ENCODE measurements around the gene PTPN4.
"Not testable (repeated sequence)": the region's sequence is repeated elsewhere in the genome, so short reads cannot be mapped to it uniquely, and the experiment has no call there.

PTPN4 gene

GRCh38 chr2:119800376-119800902, 40.7 kb downstream of the PTPN4 start:
- intact Hi-C loops (cut with DNase I; ENCODE audit: low total_unique reads) = no loop called here
- no peaks in the 10 kb centered on the region for H3K9me3 ChIP-seq

DNA sequence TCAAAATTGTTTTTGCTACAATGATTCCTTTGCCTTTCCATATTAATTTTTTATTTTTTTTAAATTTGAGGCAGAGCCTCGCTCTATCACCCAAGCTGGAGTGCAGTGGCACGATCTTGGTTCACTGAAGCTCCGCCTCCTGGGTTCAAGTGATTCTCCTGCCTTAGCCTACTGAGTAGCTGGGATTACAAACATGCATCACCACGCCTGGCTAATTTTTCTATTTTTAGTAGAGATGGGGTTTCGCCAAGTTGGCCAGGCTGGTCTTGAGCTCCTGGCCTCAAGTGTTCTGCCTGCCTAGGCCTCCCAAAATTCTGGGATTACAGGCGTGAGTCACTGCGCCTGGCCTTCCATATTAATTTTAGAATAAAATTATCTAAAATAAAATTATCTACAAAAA, 41.3 kb downstream of the PTPN4 start:
- intact Hi-C loops (cut with DNase I; ENCODE audit: low total_unique reads) = no loop called here
- no peak for TF ChIP-seq CTCF (IDR thresholded peaks at IDR 0.05)
- DNase-seq = no peak
- Histone ChIP-seq H3K4me1 (no peaks in the 10 kb centered on the region), H3K27me3 (no peaks in the 10 kb centered on the region), H3K36me3 (no peaks in the 10 kb centered on the region), H3K4me3 (no peak overlapping the region), H3K9me3 (no peaks in the 10 kb centered on the region), H3K27ac (no peak overlapping the region)

More at GRCh38 chr2:119800376-119800902, 40.7 kb downstream of the PTPN4 start:
- Histone ChIP-seq H3K27me3 (no peaks in the 10 kb centered on the region), H3K36me3 (no peaks in the 10 kb centered on the region), H3K27ac (no peak overlapping the region), H3K4me3 (no peak overlapping the region), H3K4me1 (no peaks in the 10 kb centered on the region)
- TF ChIP-seq CTCF (IDR thresholded peaks at IDR 0.05) = no peak
- DNase-seq = no peak

DNA sequence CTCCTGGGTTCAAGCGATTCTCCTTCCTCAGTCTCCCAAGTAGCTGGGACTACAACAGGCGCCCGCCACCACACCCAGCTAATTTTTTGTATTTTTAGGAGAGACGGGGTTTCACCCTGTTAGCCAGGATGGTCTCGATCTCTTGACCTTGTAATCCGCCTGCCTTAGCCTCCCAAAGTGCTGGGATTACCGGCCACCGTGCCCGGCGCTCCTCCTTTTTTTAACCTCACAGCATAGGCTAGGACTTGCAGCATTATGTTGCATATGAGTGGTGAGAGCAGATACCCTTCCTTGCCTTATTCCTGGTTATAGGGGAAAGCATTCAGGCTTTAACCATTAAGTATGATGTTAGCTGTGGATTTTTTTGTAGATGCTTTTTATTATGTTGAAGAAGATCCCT, 42.3 kb downstream of the PTPN4 start:
- H3K27me3 ChIP-seq; H3K27ac ChIP-seq; intact Hi-C loops (cut with DNase I; ENCODE audit: low total_unique reads); H3K36me3 ChIP-seq; H3K4me1 ChIP-seq; H3K4me3 ChIP-seq; DNase-seq; H3K9me3 ChIP-seq: not testable (repeated sequence)

- no peaks in the 10 kb centered on the region for H3K27me3 ChIP-seq
Measured at GRCh38 chr2:119803101-119803500, 43.4 kb downstream of the PTPN4 start.

GRCh38 chr2:119804409-119804808, 44.7 kb downstream of the PTPN4 start:
- DNase-seq; H3K36me3 ChIP-seq; H3K27me3 ChIP-seq; H3K27ac ChIP-seq; H3K4me3 ChIP-seq; intact Hi-C loops (cut with DNase I; ENCODE audit: low total_unique reads); H3K9me3 ChIP-seq: not testable (repeated sequence)
- peaks cover 0 to 11% (median 3%) of the 10 kb centered on the region in 4 donors for H3K4me1 ChIP-seq

More at GRCh38 chr2:119803101-119803500, 43.4 kb downstream of the PTPN4 start:
- DNase-seq = no peak
- H3K4me3 ChIP-seq = no peak overlapping the region
- H3K27ac ChIP-seq = no peak overlapping the region
- H3K9me3 ChIP-seq = no peaks in the 10 kb centered on the region
- no peaks in the 10 kb centered on the region for H3K4me1 ChIP-seq
- intact Hi-C loops (cut with DNase I; ENCODE audit: low total_unique reads) = no loop called here
- H3K36me3 ChIP-seq = no peaks in the 10 kb centered on the region
- no peak for TF ChIP-seq CTCF (IDR thresholded peaks at IDR 0.05)

DNA sequence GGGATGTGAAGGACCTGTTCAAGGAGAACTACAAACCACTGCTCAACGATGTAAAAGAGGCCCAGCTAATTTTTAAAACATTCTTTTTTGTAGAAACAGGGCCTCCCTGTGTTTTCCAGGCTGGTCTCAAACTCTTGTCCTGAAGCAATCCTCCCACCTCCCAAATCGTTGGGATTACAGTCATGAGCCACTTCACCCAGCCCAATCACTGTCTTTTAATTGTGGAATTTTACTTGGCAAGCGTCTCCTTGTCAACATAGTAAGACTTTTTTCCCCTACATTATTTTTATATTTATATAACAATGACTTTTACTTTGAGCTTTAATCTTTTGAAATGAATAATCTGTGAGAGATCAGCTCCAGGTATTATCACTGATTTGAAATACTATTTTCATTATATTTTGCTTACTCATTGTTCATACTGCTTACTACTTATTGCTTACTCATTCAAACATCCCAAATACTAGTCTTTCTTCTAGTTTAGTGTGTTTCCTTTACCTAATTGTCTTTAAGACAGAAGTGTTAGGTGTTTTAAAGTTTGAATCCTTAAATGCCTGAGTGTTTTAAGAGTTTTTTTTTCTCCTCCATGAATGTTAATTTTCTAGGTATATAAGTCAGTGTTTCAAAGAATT, 48.9 kb downstream of the PTPN4 start:
- H3K4me3 ChIP-seq = no peak overlapping the region
- no peak for DNase-seq
- no peaks in the 10 kb centered on the region for H3K9me3 ChIP-seq
- no peaks in the 10 kb centered on the region for H3K27me3 ChIP-seq
- no peak for TF ChIP-seq CTCF (IDR thresholded peaks at IDR 0.05)
- peaks cover 0 to 6% (median 0%) of the 10 kb centered on the region in 3 donors for H3K36me3 ChIP-seq
- intact Hi-C loops (cut with DNase I; ENCODE audit: low total_unique reads) = no loop called here
- H3K27ac ChIP-seq = no peak overlapping the region
- peaks cover 0 to 21% (median 7%) of the 10 kb centered on the region in 4 donors for H3K4me1 ChIP-seq
